HEK293 (cell line): ENCODE measurements around the gene HOXA4.

ENCODE experiments used
- AEBP2 ChIP-seq: fragments of 450-650 bp; formaldehyde crosslinking; IDR thresholded peaks from 2 replicates; pipeline ENCODE4 v1.5.1; 2016; ENCODE audit warnings: missing biosample characterization, missing genetic modification characterization, borderline replicate concordance
- BCL11B ChIP-seq: fragments of 450-650 bp; formaldehyde crosslinking; IDR thresholded peaks from 2 replicates; pipeline ENCODE4 v1.5.1; 2016; ENCODE audit warnings: low read depth, missing biosample characterization, missing genetic modification characterization
- EGR2 ChIP-seq: fragments of 450-650 bp; formaldehyde crosslinking; IDR thresholded peaks from 2 replicates; pipeline ENCODE4 v1.5.1; 2016; ENCODE audit warnings: low read depth, missing biosample characterization, missing genetic modification characterization
- GFI1B ChIP-seq: fragments of 450-650 bp; formaldehyde crosslinking; IDR thresholded peaks from 2 replicates; pipeline ENCODE4 v1.5.1; 2016; ENCODE audit warnings: missing biosample characterization, missing genetic modification characterization
- HOXD13 ChIP-seq: sonication (generic); formaldehyde crosslinking; IDR thresholded peaks from 2 replicates; pipeline ENCODE4 v1.8.0; 2022; ENCODE audit warnings: missing genetic modification reagents, borderline replicate concordance
- IKZF3 ChIP-seq: fragments of 450-650 bp; IDR thresholded peaks from 2 replicates; pipeline ENCODE4 v1.5.0; 2018; ENCODE audit warnings: missing biosample characterization, mild to moderate bottlenecking, missing genetic modification characterization, moderate library complexity
- KLF7 ChIP-seq: fragments of 450-650 bp; formaldehyde crosslinking; IDR thresholded peaks from 2 replicates; pipeline ENCODE4 v1.5.1; 2016; ENCODE audit warnings: missing biosample characterization, missing genetic modification characterization, borderline replicate concordance
- MZF1 ChIP-seq: fragments of 450-650 bp; formaldehyde crosslinking; IDR thresholded peaks from 2 replicates; pipeline ENCODE4 v1.5.1; 2017; ENCODE audit warnings: missing biosample characterization, missing genetic modification characterization, borderline replicate concordance
- SETDB1 ChIP-seq: IDR thresholded peaks from one replicate; pipeline ENCODE4 v1.6.1; 2017; ENCODE audit warnings: mild to moderate bottlenecking, low read length, moderate library complexity, mixed read lengths; ENCODE audit not compliant: insufficient read length
- SP7 ChIP-seq: fragments of 450-650 bp; formaldehyde crosslinking; IDR thresholded peaks from 2 replicates; pipeline ENCODE4 v1.5.1; 2016; ENCODE audit warnings: missing biosample characterization, missing genetic modification characterization
- ZBTB17 ChIP-seq: fragments of 450-650 bp; formaldehyde crosslinking; IDR thresholded peaks from 2 replicates; pipeline ENCODE4 v1.5.1; 2016; ENCODE audit warnings: missing biosample characterization, missing genetic modification characterization
- ZFP69B ChIP-seq: fragments of 450-650 bp; formaldehyde crosslinking; IDR thresholded peaks from 2 replicates; pipeline ENCODE4 v1.5.1; 2016; ENCODE audit warnings: missing biosample characterization, missing genetic modification characterization
- ZNF10 ChIP-seq: fragments of 450-650 bp; formaldehyde crosslinking; IDR thresholded peaks from 2 replicates; pipeline ENCODE4 v1.5.1; 2017; ENCODE audit warnings: missing biosample characterization, missing genetic modification characterization
- ZNF114 ChIP-seq: fragments of 450-650 bp; formaldehyde crosslinking; IDR thresholded peaks from 2 replicates; pipeline ENCODE4 v1.5.0; 2017; ENCODE audit warnings: missing biosample characterization, missing genetic modification characterization
- ZNF138 ChIP-seq: fragments of 450-650 bp; formaldehyde crosslinking; IDR thresholded peaks from 2 replicates; pipeline ENCODE4 v1.5.1; 2016; ENCODE audit warnings: missing biosample characterization, missing genetic modification characterization, borderline replicate concordance
- ZNF155 ChIP-seq: fragments of 450-650 bp; formaldehyde crosslinking; IDR thresholded peaks from 2 replicates; pipeline ENCODE4 v1.5.1; 2016; ENCODE audit warnings: missing biosample characterization, missing genetic modification characterization
- ZNF202 ChIP-seq: fragments of 450-650 bp; formaldehyde crosslinking; IDR thresholded peaks from 2 replicates; pipeline ENCODE4 v1.5.1; 2016; ENCODE audit warnings: missing biosample characterization, missing genetic modification characterization, borderline replicate concordance
- ZNF214 ChIP-seq: fragments of 450-650 bp; formaldehyde crosslinking; IDR thresholded peaks from 2 replicates; pipeline ENCODE4 v1.5.1; 2017; ENCODE audit warnings: missing biosample characterization, mild to moderate bottlenecking, missing genetic modification characterization, borderline replicate concordance
- ZNF223 ChIP-seq: fragments of 450-650 bp; formaldehyde crosslinking; IDR thresholded peaks from 2 replicates; pipeline ENCODE4 v1.5.1; 2016; ENCODE audit warnings: missing biosample characterization, missing genetic modification characterization
- ZNF354C ChIP-seq: fragments of 450-650 bp; formaldehyde crosslinking; IDR thresholded peaks from 2 replicates; pipeline ENCODE4 v1.5.1; 2016; ENCODE audit warnings: missing biosample characterization, missing genetic modification characterization, low read depth, borderline replicate concordance
- ZNF530 ChIP-seq: fragments of 450-650 bp; formaldehyde crosslinking; IDR thresholded peaks from 2 replicates; pipeline ENCODE4 v1.5.1; 2016; ENCODE audit warnings: low read depth, missing biosample characterization, missing genetic modification characterization
- ZNF658 ChIP-seq: fragments of 450-650 bp; formaldehyde crosslinking; IDR thresholded peaks from 2 replicates; pipeline ENCODE4; 2016; ENCODE audit warnings: missing biosample characterization, missing genetic modification characterization
- ZNF670 ChIP-seq: fragments of 450-650 bp; formaldehyde crosslinking; IDR thresholded peaks from 2 replicates; pipeline ENCODE4 v1.5.1; 2016; ENCODE audit warnings: missing biosample characterization, missing genetic modification characterization, low read depth
- ZNF707 ChIP-seq: fragments of 450-650 bp; formaldehyde crosslinking; IDR thresholded peaks from 2 replicates; pipeline ENCODE4 v1.5.1; 2016; ENCODE audit warnings: missing biosample characterization, missing genetic modification characterization
- ZNF837 ChIP-seq: fragments of 450-650 bp; formaldehyde crosslinking; IDR thresholded peaks from 2 replicates; pipeline ENCODE4 v1.5.1; 2016; ENCODE audit warnings: missing biosample characterization, missing genetic modification characterization
- ZSCAN30 ChIP-seq: fragments of 450-650 bp; IDR thresholded peaks from 2 replicates; pipeline ENCODE4 v1.5.1; 2018; ENCODE audit warnings: missing biosample characterization, mild to moderate bottlenecking, missing genetic modification characterization, moderate library complexity
- TF ChIP-seq, protein P1 (sequence below): fragments of 450-650 bp; formaldehyde crosslinking; IDR thresholded peaks from 2 replicates; pipeline ENCODE4 v1.5.1; 2016; ENCODE audit warnings: missing biosample characterization, missing genetic modification characterization
- TF ChIP-seq, protein P2 (sequence below): fragments of 450-650 bp; formaldehyde crosslinking; IDR thresholded peaks from 2 replicates; pipeline ENCODE4 v1.5.1; 2017; ENCODE audit warnings: missing biosample characterization, missing genetic modification characterization
- TF ChIP-seq, protein P3 (sequence below): fragments of 450-650 bp; formaldehyde crosslinking; IDR thresholded peaks from 2 replicates; pipeline ENCODE4 v1.5.0; 2017; ENCODE audit warnings: missing biosample characterization, missing genetic modification characterization, borderline replicate concordance
- TF ChIP-seq, protein P4 (sequence below): fragments of 450-650 bp; formaldehyde crosslinking; IDR thresholded peaks from 2 replicates; pipeline ENCODE4 v1.5.1; 2017; ENCODE audit warnings: missing biosample characterization, missing genetic modification characterization
- TF ChIP-seq, protein P5 (sequence below): fragments of 450-650 bp; formaldehyde crosslinking; IDR thresholded peaks from 2 replicates; pipeline ENCODE4 v1.5.1; 2016; ENCODE audit warnings: missing biosample characterization, missing genetic modification characterization

Gene HOXA4

GRCh38 chr7:27111042-27111750, 19.4 kb downstream of the HOXA4 start (continued):
- TF ChIP-seq, protein P1, sequence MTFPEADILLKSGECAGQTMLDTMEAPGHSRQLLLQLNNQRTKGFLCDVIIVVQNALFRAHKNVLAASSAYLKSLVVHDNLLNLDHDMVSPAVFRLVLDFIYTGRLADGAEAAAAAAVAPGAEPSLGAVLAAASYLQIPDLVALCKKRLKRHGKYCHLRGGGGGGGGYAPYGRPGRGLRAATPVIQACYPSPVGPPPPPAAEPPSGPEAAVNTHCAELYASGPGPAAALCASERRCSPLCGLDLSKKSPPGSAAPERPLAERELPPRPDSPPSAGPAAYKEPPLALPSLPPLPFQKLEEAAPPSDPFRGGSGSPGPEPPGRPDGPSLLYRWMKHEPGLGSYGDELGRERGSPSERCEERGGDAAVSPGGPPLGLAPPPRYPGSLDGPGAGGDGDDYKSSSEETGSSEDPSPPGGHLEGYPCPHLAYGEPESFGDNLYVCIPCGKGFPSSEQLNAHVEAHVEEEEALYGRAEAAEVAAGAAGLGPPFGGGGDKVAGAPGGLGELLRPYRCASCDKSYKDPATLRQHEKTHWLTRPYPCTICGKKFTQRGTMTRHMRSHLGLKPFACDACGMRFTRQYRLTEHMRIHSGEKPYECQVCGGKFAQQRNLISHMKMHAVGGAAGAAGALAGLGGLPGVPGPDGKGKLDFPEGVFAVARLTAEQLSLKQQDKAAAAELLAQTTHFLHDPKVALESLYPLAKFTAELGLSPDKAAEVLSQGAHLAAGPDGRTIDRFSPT (tag by site-specific recombination), result no peak
- 0 out of 2 replicates have a peak, but pooled peaks have one; percentile 7 for TF ChIP-seq MZF1 (tag by site-specific recombination)
- no peak for TF ChIP-seq ZNF138 (tag by site-specific recombination)
- TF ChIP-seq SP7 (tag by site-specific recombination), result peak; percentile 56
- no peak for TF ChIP-seq ZNF670 (tag by site-specific recombination)
- TF ChIP-seq ZNF707 (tag by site-specific recombination), result no peak
- no peak for TF ChIP-seq ZNF223
- TF ChIP-seq AEBP2 (tag by site-specific recombination), result no peak
- TF ChIP-seq ZNF202 (tag by site-specific recombination), result no peak
- TF ChIP-seq GFI1B (tag by site-specific recombination), result no peak
- no peak for TF ChIP-seq ZNF214 (tag by site-specific recombination)
- no peak for TF ChIP-seq ZNF658
- no peak for TF ChIP-seq BCL11B (tag by site-specific recombination)
- TF ChIP-seq ZNF530 (tag by site-specific recombination), result no peak
- no peak for TF ChIP-seq ZFP69B (tag by site-specific recombination)
- TF ChIP-seq SETDB1, result no peak
- TF ChIP-seq EGR2 (tag by site-specific recombination), result no peak
- TF ChIP-seq ZNF155 (tag by site-specific recombination), result no peak
- TF ChIP-seq ZBTB17 (tag by site-specific recombination), result no peak
- no peak for TF ChIP-seq KLF7
- TF ChIP-seq HOXD13 (CRISPR knock-in tag), result no peak
- TF ChIP-seq, protein P2, sequence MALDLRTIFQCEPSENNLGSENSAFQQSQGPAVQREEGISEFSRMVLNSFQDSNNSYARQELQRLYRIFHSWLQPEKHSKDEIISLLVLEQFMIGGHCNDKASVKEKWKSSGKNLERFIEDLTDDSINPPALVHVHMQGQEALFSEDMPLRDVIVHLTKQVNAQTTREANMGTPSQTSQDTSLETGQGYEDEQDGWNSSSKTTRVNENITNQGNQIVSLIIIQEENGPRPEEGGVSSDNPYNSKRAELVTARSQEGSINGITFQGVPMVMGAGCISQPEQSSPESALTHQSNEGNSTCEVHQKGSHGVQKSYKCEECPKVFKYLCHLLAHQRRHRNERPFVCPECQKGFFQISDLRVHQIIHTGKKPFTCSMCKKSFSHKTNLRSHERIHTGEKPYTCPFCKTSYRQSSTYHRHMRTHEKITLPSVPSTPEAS (tag by site-specific recombination), result peak; percentile 81
- TF ChIP-seq ZNF837 (tag by site-specific recombination), result no peak
- TF ChIP-seq IKZF3 (tag by site-specific recombination), result peak; percentile 61
- TF ChIP-seq, protein P3, sequence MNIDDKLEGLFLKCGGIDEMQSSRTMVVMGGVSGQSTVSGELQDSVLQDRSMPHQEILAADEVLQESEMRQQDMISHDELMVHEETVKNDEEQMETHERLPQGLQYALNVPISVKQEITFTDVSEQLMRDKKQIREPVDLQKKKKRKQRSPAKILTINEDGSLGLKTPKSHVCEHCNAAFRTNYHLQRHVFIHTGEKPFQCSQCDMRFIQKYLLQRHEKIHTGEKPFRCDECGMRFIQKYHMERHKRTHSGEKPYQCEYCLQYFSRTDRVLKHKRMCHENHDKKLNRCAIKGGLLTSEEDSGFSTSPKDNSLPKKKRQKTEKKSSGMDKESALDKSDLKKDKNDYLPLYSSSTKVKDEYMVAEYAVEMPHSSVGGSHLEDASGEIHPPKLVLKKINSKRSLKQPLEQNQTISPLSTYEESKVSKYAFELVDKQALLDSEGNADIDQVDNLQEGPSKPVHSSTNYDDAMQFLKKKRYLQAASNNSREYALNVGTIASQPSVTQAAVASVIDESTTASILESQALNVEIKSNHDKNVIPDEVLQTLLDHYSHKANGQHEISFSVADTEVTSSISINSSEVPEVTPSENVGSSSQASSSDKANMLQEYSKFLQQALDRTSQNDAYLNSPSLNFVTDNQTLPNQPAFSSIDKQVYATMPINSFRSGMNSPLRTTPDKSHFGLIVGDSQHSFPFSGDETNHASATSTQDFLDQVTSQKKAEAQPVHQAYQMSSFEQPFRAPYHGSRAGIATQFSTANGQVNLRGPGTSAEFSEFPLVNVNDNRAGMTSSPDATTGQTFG (tag by site-specific recombination), result no peak
- no peak for TF ChIP-seq ZNF10 (tag by site-specific recombination)
- TF ChIP-seq, protein P4, sequence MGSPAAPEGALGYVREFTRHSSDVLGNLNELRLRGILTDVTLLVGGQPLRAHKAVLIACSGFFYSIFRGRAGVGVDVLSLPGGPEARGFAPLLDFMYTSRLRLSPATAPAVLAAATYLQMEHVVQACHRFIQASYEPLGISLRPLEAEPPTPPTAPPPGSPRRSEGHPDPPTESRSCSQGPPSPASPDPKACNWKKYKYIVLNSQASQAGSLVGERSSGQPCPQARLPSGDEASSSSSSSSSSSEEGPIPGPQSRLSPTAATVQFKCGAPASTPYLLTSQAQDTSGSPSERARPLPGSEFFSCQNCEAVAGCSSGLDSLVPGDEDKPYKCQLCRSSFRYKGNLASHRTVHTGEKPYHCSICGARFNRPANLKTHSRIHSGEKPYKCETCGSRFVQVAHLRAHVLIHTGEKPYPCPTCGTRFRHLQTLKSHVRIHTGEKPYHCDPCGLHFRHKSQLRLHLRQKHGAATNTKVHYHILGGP (tag by site-specific recombination), result no peak
- TF ChIP-seq ZNF354C (tag by site-specific recombination), result no peak
- TF ChIP-seq ZNF114 (tag by site-specific recombination), result no peak
- no peak for TF ChIP-seq ZSCAN30
- TF ChIP-seq, protein P5, sequence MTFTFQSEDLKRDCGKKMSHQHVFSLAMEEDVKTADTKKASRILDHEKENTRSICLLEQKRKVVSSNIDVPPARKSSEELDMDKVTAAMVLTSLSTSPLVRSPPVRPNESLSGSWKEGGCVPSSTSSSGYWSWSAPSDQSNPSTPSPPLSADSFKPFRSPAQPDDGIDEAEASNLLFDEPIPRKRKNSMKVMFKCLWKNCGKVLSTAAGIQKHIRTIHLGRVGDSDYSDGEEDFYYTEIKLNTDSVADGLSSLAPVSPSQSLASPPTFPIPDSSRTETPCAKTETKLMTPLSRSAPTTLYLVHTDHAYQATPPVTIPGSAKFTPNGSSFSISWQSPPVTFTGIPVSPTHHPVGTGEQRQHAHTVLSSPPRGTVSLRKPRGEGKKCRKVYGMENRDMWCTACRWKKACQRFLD, result no peak
